GM12874 (cell line): ENCODE results near the gene HMGB1.

ENCODE experiments used
- CTCF ChIP-seq: IDR thresholded peaks from 2 replicates; pipeline ENCODE4 v1.5.1; 2011; ENCODE audit warnings: low read depth, mild to moderate bottlenecking, control low read depth, low read length, moderate library complexity; ENCODE audit not compliant: insufficient read depth

HMGB1 gene

DNA sequence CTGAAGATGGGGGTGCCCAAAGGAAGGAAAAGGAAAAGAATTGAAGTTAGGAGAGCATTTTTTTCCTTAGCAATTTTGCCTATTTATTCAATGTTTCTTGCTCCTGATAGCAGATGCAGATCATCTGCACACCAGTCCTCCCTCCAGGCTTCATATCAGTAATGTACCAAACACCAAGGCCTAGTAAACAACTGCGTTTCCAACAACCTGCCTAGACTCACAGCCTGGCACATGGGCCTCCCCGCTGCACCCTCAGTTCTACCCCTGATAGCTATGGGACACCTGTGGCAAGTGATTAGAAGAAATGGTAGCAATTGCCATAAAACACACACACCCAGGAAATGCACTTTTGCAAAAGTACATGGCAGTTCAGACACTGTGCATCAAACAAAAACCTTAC is 30.4 kb upstream of the HMGB1 start:
- no peak for TF ChIP-seq CTCF

DNA sequence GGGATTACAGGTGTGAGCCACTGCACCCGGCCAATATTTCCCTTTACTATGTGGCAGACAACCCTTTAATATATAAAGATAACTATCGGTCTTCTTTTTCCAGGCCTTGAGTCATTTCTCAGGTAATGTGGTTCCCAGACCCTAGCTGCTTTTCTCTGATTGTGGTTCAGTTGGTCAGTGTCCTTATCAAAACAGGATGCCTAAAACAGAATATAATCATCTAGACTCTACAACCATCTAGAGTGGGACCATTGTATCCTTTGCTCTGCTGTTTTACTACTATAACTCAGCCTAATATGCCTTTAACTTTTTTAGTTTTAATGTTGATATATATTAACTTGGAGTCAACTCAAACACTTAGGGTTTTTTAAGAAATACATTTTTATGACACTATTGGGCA is 30.0 kb upstream of the HMGB1 start:
- no peak for TF ChIP-seq CTCF

DNA sequence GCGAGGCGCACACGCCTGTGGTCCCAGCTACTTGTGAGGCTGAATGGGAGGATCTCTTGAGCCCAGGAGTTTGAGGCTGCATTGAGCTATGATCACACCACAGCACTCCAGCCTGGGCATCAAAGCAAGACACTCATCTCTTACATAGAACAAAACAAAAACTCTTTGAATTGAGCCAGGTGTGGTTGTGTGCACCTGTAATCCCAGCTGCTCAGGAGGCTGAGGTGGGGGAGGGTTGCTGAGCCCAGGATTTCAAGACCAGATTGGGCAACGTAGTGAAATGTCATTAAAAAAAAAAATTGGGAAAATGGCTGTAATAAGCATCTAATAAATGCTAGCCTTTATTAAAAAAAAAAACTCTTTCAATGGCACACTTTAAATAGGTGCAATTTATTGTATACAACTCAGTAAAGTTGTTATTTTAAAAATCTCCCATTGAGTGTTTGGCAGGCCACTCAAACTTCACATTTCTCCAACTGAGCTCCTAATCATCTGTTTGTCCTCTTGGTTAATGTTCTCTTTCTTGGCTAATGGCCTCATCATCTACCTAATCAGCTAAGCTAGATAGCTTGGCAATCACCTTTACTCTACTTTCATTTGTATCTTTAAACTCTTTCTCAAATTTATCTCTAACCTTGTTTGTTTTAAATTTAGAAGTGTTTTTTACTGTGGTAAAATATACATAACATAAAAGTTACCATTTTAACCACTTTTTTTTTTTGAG is 28.1 kb upstream of the HMGB1 start:
- no peak for TF ChIP-seq CTCF

DNA sequence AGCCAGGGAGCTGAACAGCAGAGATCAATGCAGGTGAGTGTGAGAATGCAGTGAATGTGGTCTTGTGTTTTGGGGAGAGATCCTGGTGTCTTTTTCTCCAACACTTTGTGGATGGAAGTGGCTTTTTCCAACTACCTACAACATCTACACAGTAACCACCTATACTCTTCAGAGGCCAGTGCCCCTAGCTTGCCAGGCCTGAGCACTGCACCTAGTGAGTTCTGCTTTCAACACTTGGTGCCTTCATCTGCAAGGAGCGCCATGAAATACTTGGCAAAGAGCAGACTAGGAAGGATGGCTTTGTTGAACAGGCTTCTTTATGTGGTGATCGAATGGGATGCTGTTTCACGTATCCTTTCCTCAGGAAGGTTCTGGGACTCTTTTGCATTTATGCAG is 21.3 kb upstream of the HMGB1 start:
- no peak for TF ChIP-seq CTCF

DNA sequence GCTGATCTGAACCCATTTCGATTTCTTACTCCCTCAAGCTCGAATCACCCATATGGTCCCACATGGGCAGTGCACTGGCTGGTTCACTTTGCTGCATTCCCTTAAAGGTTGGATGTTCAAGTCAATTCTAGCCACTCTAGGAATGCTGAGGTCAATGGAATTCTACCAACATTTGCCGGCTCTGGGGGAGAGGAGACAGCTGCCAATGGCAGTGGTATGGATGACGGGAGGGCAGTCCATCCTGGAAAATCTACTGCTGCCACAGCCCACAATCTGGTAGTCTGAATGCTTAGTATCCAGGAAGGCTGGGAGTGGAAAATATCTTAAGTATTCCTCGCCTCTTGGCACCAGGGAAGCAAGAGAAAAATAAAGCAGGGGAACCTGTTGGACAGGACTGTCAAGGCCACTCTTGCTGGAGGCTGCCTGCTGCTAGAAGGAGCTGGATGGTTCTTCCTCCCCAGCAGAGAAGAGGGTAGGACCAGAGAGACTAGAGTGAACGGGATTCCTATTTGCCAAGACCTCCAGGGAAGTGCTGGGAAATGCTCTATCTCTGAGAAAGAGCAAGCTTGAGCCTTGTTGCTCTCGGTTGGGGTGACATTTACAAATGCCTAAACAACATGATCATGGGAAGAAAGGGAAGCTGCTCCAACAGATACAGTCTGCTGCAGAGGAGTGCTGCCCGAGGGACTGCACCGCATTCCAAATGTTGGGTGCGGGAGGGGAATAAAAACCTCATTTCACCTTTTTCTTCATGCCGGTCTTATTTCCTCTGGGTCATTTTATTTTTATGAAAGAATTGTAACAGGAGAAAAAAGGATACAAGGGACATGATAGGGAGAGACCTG is 20.7 kb upstream of the HMGB1 start:
- no peak for TF ChIP-seq CTCF

GRCh38 chr13:30481241-30481760 is 15.6 kb upstream of the HMGB1 start:
- TF ChIP-seq CTCF: no peak

GRCh38 chr13:30480292-30480950 is 14.7 kb upstream of the HMGB1 start:
- no peak for TF ChIP-seq CTCF
